Measurements from ENCODE around the gene LIFR. TPM values are rescaled to one million over a fixed set of nuclear protein-coding genes. Genes with fewer than 3 reads are reported as not detected.

Gene LIFR
- total and polyA plus RNA-seq, 2 of the 4 experiments (the other 2 are of a cell fraction): 1.9 to 10.4 TPM

- H3K79me1 ChIP-seq (ENCODE audit: low read depth in 1 of 2, low read length in 2 of 2): no peaks in the 10 kb centered on the region
- H3K56ac ChIP-seq (ENCODE audit: extremely low read depth, insufficient read depth, low read length): no peak overlapping the region
- H3K9me1 ChIP-seq (ENCODE audit: insufficient read depth, low read length): no peaks in the 10 kb centered on the region; the same call in 1 of the 2 replicates
- no peak for TF ChIP-seq RFX5 (IDR thresholded peaks at IDR 0.05; ENCODE audit: low read depth, low read length)
- no peak for TF ChIP-seq BHLHE40 (IDR thresholded peaks at IDR 0.05; ENCODE audit: low read depth, low read length)
- no peak for TF ChIP-seq SMC3 (IDR thresholded peaks at IDR 0.05; ENCODE audit: low read depth, low read length)
- no peak for TF ChIP-seq RAD21 (IDR thresholded peaks at IDR 0.05; ENCODE audit: low read length)
- TF ChIP-seq FOS (IDR thresholded peaks at IDR 0.05; ENCODE audit: low read depth, low read length): no peak
- no peak for TF ChIP-seq CHD1 (IDR thresholded peaks at IDR 0.05; ENCODE audit: low read depth, low read length)
- no peak for TF ChIP-seq MAFK (IDR thresholded peaks at IDR 0.05; ENCODE audit: low read depth, low read length)
- no peak for TF ChIP-seq POLR2A (IDR thresholded peaks at IDR 0.05; ENCODE audit: low read depth, low read length)
- no peak for TF ChIP-seq CTCF (conservative IDR thresholded peaks at IDR 0.05; ENCODE audit: low read depth, low read length)
- no peak for TF ChIP-seq CEBPB (IDR thresholded peaks at IDR 0.05; ENCODE audit: low read depth, low read length)
- TF ChIP-seq RCOR1 (IDR thresholded peaks at IDR 0.05; ENCODE audit: insufficient replicate concordance, low read length): no peak
- TF ChIP-seq USF2 (IDR thresholded peaks at IDR 0.05; ENCODE audit: low read depth, low read length): no peak
- TF ChIP-seq MXI1 (IDR thresholded peaks at IDR 0.05; ENCODE audit: borderline replicate concordance, low read depth, low read length): no peak
- no peak for TF ChIP-seq NFE2L2 (IDR thresholded peaks at IDR 0.05; ENCODE audit: low read depth, low read length)
- 93% methylated on average over 2 of the region's 8 CpGs; no CpG with 5 or more reads in 1 of the 2 experiments for WGBS, 2 experiments (ENCODE audit: extremely low coverage in 2 of 2, insufficient read length in 1 of 2)
- H3K23ac ChIP-seq (ENCODE audit: low read depth, low read length): no peak overlapping the region
- no peak overlapping the region for H2BK120ac ChIP-seq (ENCODE audit: low read depth, low read length)
- intact Hi-C loops (cut with micrococcal nuclease) (no loop called here), in situ Hi-C loops (cut with MboI; ENCODE audit: low sequenced_read_pairs) (no loop called here), dilution Hi-C loops (cut with HindIII; ENCODE audit: low sequenced_read_pairs, unreplicated experiment) (no loop called here)
- no peak overlapping the region for H2BK20ac ChIP-seq (ENCODE audit: low read depth, low read length)
- no peak overlapping the region for H4K8ac ChIP-seq (ENCODE audit: low read depth in 2 of 2, low read length in 2 of 2)
- no peaks in the 10 kb centered on the region for H3K9me3 ChIP-seq (ENCODE audit: control insufficient read depth, insufficient read depth, low read length)
- H3K4me3 ChIP-seq (ENCODE audit: insufficient read depth, low read depth, low read length): no peak overlapping the region
- POLR2A ChIA-PET (ENCODE audit: unreplicated experiment): no interaction called here
- H3K36me3 ChIP-seq (ENCODE audit: control insufficient read depth, insufficient read depth, low read length): no peaks in the 10 kb centered on the region
- DNase-seq (no peak), ATAC-seq (ENCODE audit: low read depth) (no peak)
- H3K4me2 ChIP-seq (ENCODE audit: low read depth, low read length): no peak overlapping the region
- H2AK9ac ChIP-seq (replicated peaks; ENCODE audit: low read depth, low read length, poor library complexity): no peak overlapping the region
- no peak overlapping the region for H2AFZ ChIP-seq (replicated peaks; ENCODE audit: low read length, poor library complexity)
- H3K4me1 ChIP-seq (ENCODE audit: control insufficient read depth, insufficient read depth, low read length): no peaks in the 10 kb centered on the region
- no peaks in the 10 kb centered on the region for H4K20me1 ChIP-seq (ENCODE audit: insufficient read depth, low read length)
- BruUV-seq (replicated peaks): no TSS peak
- H3K27me3 ChIP-seq (ENCODE audit: control insufficient read depth, insufficient read depth, low read length): 0 out of 2 replicates have a peak, but pooled peaks cover 7% of the 10 kb centered on the region
- no peak overlapping the region for H3K14ac ChIP-seq (replicated peaks; ENCODE audit: low read depth, low read length)
- H2AK5ac ChIP-seq (ENCODE audit: low read depth, low read length): no peak overlapping the region
- no peak overlapping the region for H4K5ac ChIP-seq (ENCODE audit: low read depth, low read length)
- H4K91ac ChIP-seq (ENCODE audit: insufficient read depth, low read depth, low read length): no peak overlapping the region
- no peak overlapping the region for H3K4ac ChIP-seq (ENCODE audit: low read depth, low read length)
- no peak overlapping the region for H3K18ac ChIP-seq (ENCODE audit: low read depth, low read length)
- H3K9ac ChIP-seq (ENCODE audit: low read depth, low read length): no peak overlapping the region
- CTCF ChIA-PET: interaction anchor here (1.2 to 1.7 kb wide), 2 partner anchors 12 to 14 kb away, joined by 3 to 5 read pairs; no protein-coding TSS in a partner anchor
- H2BK15ac ChIP-seq (ENCODE audit: low read depth, low read length): no peak overlapping the region
- no peak overlapping the region for H3K27ac ChIP-seq (ENCODE audit: insufficient read depth, low read length)
- H2BK5ac ChIP-seq (ENCODE audit: low read depth, low read length, poor library complexity, severe bottlenecking): no peak overlapping the region
Measured at GRCh38 chr5:38455796-38456330, 100.6 kb downstream of the LIFR start.
